Glutamatergic neuron (in vitro differentiated cells): ENCODE results near the gene HNRNPR. TPM values are rescaled to one million over a fixed set of nuclear protein-coding genes. Genes with fewer than 3 reads are reported as not detected.

ENCODE experiments used
- DNase-seq: peaks from one replicate; pipeline ENCODE4 v3.0.0; 2022
- H3K27ac Mint-ChIP-seq: one replicate; pipeline ENCODE4 v1.8.0; 2020; ENCODE audit warnings: mild to moderate bottlenecking, mixed read lengths, inconsistent platforms; ENCODE audit not compliant: unreplicated experiment
- H3K27me3 Mint-ChIP-seq: one replicate; pipeline ENCODE4 v1.8.0; 2020; ENCODE audit warnings: mild to moderate bottlenecking, moderate library complexity, mixed read lengths, inconsistent platforms; ENCODE audit not compliant: unreplicated experiment
- H3K36me3 Mint-ChIP-seq: one replicate; pipeline ENCODE4 v1.8.0; 2020; ENCODE audit warnings: mild to moderate bottlenecking, mixed read lengths, inconsistent platforms; ENCODE audit not compliant: unreplicated experiment
- H3K4me1 Mint-ChIP-seq: one replicate; pipeline ENCODE4 v1.8.0; 2020; ENCODE audit warnings: mild to moderate bottlenecking, low read depth, mixed read lengths, inconsistent platforms; ENCODE audit not compliant: unreplicated experiment
- H3K4me3 Mint-ChIP-seq: one replicate; pipeline ENCODE4 v1.8.0; 2020; ENCODE audit warnings: mild to moderate bottlenecking, mixed read lengths, inconsistent platforms; ENCODE audit not compliant: unreplicated experiment
- H3K9me3 Mint-ChIP-seq: one replicate; pipeline ENCODE4 v1.8.0; 2020; ENCODE audit warnings: mild to moderate bottlenecking, moderate library complexity, mixed read lengths, inconsistent platforms; ENCODE audit not compliant: unreplicated experiment
- CTCF ChIP-seq: fragments of 200-600 bp; sonication (generic); IDR thresholded peaks from one replicate; pipeline ENCODE4 v1.5.0; 2021; ENCODE audit not compliant: partially characterized antibody, unreplicated experiment
- total RNA-seq: library from RNA; stranded (reverse); fragmentation: NEBNext Ultra II Directional; extraction: Animal tissue kit (Norgen Biotek cat#: 25700); gene quantifications from one replicate; pipeline ENCODE4 v1.2.1, GENCODE V29; 2021; ENCODE audit not compliant: unreplicated experiment

The HNRNPR gene
- total RNA-seq, 1 donor from 2014 or later: 189 TPM

DNA sequence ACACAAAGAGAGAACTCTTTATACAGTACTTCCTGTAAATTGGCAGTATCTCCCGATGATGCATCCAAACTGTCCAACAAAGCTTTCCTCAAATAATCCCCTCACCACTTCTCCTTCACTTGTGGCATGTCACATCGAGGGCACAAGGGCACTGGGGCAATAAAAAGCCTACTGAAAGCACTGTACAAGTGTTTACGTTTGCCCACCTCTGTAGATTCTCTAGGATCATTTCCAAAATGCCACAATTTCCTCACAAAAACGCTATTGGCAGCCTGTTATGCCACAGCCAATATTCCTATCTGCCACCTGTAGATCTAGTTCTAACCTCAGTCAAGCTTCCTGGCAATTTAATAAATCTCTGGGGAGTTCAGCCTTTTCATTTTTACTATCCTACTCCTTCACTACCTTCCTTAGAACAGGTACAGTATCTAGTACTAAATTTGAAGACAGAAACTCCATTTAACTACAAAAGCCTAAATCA is 39.9 kb downstream of the HNRNPR start:
- H3K4me1 Mint-ChIP-seq: no peaks in the 10 kb centered on the region
- no peak overlapping the region for H3K27ac Mint-ChIP-seq
- H3K36me3 Mint-ChIP-seq: no peaks in the 10 kb centered on the region

DNA sequence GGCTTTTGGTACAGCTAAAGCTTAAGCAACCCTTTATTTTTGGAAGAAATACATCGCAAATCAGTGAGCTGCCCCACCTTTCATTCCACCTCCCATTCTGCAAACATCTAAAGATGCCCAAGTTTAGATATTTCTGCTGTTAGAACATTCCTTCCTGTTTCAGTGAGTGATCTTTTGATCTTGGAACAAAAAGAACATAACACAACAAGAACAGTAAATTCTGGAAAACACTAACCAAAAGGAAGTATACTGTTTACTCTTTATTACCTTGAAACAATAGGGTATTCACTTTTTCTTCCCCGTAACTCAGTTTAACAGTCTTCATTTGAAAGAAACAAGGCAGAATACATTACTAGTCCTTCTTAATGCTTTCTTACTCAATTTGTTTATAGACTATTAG is 40.6 kb downstream of the HNRNPR start:
- TF ChIP-seq CTCF: no peak
- Mint-ChIP-seq H3K27me3 (no peaks in the 10 kb centered on the region), H3K36me3 (no peaks in the 10 kb centered on the region)

More for the DNA sequence above, 39.9 kb downstream of the HNRNPR start:
- no peaks in the 10 kb centered on the region for H3K27me3 Mint-ChIP-seq
- H3K4me3 Mint-ChIP-seq: no peak overlapping the region
- no peaks in the 10 kb centered on the region for H3K9me3 Mint-ChIP-seq
- no peak for DNase-seq
- no peak for TF ChIP-seq CTCF

DNA sequence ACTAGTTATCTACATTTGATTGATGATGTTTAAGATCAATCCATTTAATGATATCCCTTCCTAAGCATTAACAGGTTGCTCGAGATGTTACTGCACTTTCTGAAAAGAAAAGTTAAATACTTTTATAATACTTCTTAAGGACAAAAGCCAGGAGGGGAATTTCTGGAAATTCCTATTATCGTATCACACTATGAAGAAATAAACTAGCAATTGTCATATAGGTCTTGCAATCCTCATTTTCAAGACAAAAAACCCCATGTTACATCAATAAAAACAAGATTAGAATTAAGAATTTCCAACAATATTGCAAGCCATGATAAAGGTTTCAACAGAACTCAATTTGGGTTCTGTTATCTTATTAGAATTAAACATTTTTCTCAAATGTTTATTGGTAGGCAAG is 47.2 kb downstream of the HNRNPR start:
- no peaks in the 10 kb centered on the region for H3K36me3 Mint-ChIP-seq
- H3K4me3 Mint-ChIP-seq: no peak overlapping the region
- no peaks in the 10 kb centered on the region for H3K27me3 Mint-ChIP-seq
- DNase-seq: no peak
- no peak overlapping the region for H3K27ac Mint-ChIP-seq
- no peaks in the 10 kb centered on the region for H3K9me3 Mint-ChIP-seq
- no peak for TF ChIP-seq CTCF
- H3K4me1 Mint-ChIP-seq: no peaks in the 10 kb centered on the region

More for the DNA sequence above, 40.6 kb downstream of the HNRNPR start:
- H3K27ac Mint-ChIP-seq: no peak overlapping the region
- no peak for DNase-seq
- no peaks in the 10 kb centered on the region for H3K9me3 Mint-ChIP-seq
- no peaks in the 10 kb centered on the region for H3K4me1 Mint-ChIP-seq
- no peak overlapping the region for H3K4me3 Mint-ChIP-seq

DNA sequence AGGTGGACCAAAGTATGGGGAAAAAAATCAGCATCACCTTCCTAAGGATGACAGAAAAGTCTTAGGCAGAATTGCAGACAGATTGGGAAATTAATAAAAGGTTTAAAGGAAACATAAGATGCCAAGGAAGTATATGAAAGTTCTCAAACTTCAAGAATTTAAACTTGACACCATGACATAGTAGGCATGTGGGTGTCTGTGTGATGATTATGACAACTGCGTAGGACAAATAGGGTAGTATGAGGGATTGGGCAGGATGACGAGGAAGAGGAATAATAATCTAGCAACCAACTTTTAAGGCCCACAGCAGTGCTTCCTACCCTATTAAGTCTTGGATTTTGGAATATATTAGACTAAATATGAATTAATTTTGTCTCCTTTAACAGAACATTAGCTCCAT is 52.4 kb downstream of the HNRNPR start:
- no peak for TF ChIP-seq CTCF
- no peak overlapping the region for H3K4me3 Mint-ChIP-seq
- no peak for DNase-seq
- H3K4me1 Mint-ChIP-seq: no peaks in the 10 kb centered on the region
- no peak overlapping the region for H3K27ac Mint-ChIP-seq
- H3K9me3 Mint-ChIP-seq: no peaks in the 10 kb centered on the region
- no peaks in the 10 kb centered on the region for H3K27me3 Mint-ChIP-seq
- no peaks in the 10 kb centered on the region for H3K36me3 Mint-ChIP-seq

DNA sequence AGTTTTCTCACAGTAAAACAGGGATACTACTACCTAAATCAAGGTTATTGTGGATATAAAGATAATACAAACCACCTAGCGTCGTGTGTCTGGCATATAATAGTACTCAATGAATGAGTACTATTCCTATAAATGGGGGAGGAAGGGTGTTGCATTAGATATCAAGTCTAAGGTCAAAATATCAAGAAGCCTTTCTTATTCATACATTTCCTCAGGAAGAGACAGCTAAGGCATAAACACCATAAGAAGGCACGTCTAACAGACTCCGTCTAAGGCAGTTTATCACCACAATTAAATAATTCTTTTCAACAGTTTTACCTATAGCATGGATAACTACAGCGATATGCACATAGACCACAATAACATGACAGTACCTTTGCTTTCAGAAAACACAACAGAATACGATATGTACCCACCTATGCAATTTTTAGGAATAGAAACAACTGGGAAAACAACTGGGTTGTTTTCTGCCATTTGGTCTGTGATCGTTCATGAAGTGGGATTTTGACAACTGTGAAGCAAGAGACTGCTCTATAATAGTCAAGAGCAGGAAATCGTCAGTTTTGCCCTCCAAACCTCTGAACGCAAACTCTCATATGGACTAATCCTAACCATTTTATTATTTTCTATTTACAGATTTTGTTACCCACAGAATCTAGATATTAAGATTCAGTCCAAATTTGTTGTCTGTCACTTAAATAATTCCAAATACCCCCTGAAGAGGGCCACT is 53.1 kb downstream of the HNRNPR start:
- Mint-ChIP-seq H3K9me3 (no peaks in the 10 kb centered on the region), H3K27ac (no peak overlapping the region), H3K4me1 (no peaks in the 10 kb centered on the region), H3K27me3 (no peaks in the 10 kb centered on the region), H3K4me3 (no peak overlapping the region), H3K36me3 (no peaks in the 10 kb centered on the region)
- no peak for DNase-seq
- no peak for TF ChIP-seq CTCF
